Retinal pigment epithelial cell (primary cell): Measurements from ENCODE around the gene FLT4.

ENCODE experiments used
- DNase-seq: peaks from one replicate; pipeline ENCODE4 v3.0.0-alpha.2; 2010; ENCODE audit warnings: low read depth
- H3K4me3 ChIP-seq: 2 replicates; pipeline ENCODE4 v1.5.1; 2011; ENCODE audit warnings: mild to moderate bottlenecking, low read length, control low read depth, moderate library complexity
- CTCF ChIP-seq: conservative IDR thresholded peaks from 2 replicates; pipeline ENCODE4 v1.5.1; 2011; ENCODE audit warnings: low read depth, low read length, control low read depth, inconsistent platforms

FLT4 gene

DNA sequence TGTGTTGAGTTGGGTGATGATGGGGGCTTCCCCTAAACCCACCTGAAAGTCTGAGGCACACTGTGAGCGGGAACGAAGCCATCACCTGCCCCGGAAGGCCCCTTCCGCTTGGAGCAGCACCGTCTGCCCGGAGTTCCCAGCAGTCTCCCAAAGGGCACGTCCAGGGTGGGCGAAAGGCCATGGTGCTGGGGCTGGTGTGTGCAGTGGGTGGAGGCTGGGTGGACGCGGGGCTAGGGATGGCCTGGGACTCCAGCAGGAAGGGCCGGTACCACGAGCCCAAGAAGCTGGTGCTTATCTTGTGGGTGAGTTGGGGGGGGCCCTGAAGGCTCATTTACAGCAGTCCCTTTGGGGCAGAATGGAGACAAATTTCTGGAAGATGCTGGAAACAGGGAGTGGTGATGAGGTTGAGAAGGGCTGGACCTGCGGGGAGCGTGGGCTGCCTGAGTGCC lies 4.6 kb downstream of the FLT4 start:
- no peak for TF ChIP-seq CTCF
- no peak for DNase-seq
- H3K4me3 ChIP-seq = no peak overlapping the region

- TF ChIP-seq CTCF = no peak
- DNase-seq = no peak
These were observed 5.1 kb downstream of the FLT4 start for GRCh38 chr5:180644129-180644824.

GRCh38 chr5:180643191-180643851 lies 6.1 kb downstream of the FLT4 start:
- no peak for DNase-seq
- TF ChIP-seq CTCF = no peak
- H3K4me3 ChIP-seq = no peak overlapping the region

More at GRCh38 chr5:180644129-180644824, 5.1 kb downstream of the FLT4 start:
- H3K4me3 ChIP-seq = no peak overlapping the region

- no peak for DNase-seq
- H3K4me3 ChIP-seq = no peak overlapping the region
- no peak for TF ChIP-seq CTCF
These were observed 6.6 kb downstream of the FLT4 start for GRCh38 chr5:180642779-180643178.

GRCh38 chr5:180642181-180642775 lies 7.1 kb downstream of the FLT4 start:
- no peak for TF ChIP-seq CTCF
- no peak overlapping the region for H3K4me3 ChIP-seq
- DNase-seq = no peak

DNA sequence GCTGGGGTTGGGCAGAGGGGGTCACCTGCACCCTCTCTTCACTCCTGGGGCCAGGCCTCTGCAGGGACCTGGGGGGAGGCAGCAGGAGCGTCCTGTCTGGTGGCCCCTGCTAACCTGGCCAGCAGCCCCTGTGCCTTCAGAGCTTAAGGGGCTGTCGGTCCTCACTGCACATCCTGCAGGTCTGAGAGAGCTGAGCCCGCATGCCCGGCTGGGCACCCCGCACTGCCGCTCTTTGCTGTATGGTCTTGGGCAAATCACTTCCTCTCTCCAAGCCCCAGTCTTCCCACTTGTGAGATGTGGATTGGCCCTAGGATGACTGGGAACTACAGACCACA lies 7.9 kb downstream of the FLT4 start:
- no peak for DNase-seq
- H3K4me3 ChIP-seq = no peak overlapping the region
- no peak for TF ChIP-seq CTCF
